IgD-negative memory B cell (primary cell): ENCODE measurements around the gene PRKCQ. TPM values are rescaled to one million over a fixed set of nuclear protein-coding genes. Genes with fewer than 3 reads are reported as not detected.

Experiments used
- H3K27ac Mint-ChIP-seq, 3 donors: one replicate each; pipeline ENCODE4 v1.8.0; 2020 to 2022; ENCODE audit warnings: mild to moderate bottlenecking in 3 of 3, mixed read lengths in 3 of 3, moderate library complexity in 1 of 3
- H3K27me3 Mint-ChIP-seq: one replicate; pipeline ENCODE4 v1.8.0; 2021; ENCODE audit warnings: mixed read lengths
- H3K36me3 Mint-ChIP-seq: one replicate; pipeline ENCODE4 v1.8.0; 2020; ENCODE audit warnings: mild to moderate bottlenecking, mixed read lengths
- H3K4me1 Mint-ChIP-seq, 3 donors: one replicate each; pipeline ENCODE4 v1.8.0; 2020 to 2022; ENCODE audit warnings: mixed read lengths in 3 of 3, mild to moderate bottlenecking in 1 of 3
- H3K4me3 Mint-ChIP-seq, 4 donors: one replicate each; pipeline ENCODE4 v1.8.0; 2020 to 2022; ENCODE audit warnings: mild to moderate bottlenecking in 4 of 4, mixed read lengths in 4 of 4, moderate library complexity in 3 of 4
- H3K9me3 Mint-ChIP-seq, 3 donors: one replicate each; pipeline ENCODE4 v1.8.0; 2020 to 2021; ENCODE audit warnings: mixed read lengths in 3 of 3, mild to moderate bottlenecking in 1 of 3
- polyA plus RNA-seq: library from polyadenylated mRNA; unstranded; fragments of 300-500 nt; fragmentation: Illumina TruSeq; gene quantifications from one replicate; pipeline ENCODE4 v1.2.3, GENCODE V29; 2021

Gene PRKCQ
- polyA plus RNA-seq, 1 donor from 2014 or later: 1.7 TPM

- H3K27me3 Mint-ChIP-seq: peaks cover 13% of the 10 kb centered on the region
- no peaks in the 10 kb centered on the region for H3K9me3 Mint-ChIP-seq
- no peak overlapping the region for H3K27ac Mint-ChIP-seq
- H3K36me3 Mint-ChIP-seq: no peaks in the 10 kb centered on the region
- peaks cover 0 to 3% (median 3%) of the 10 kb centered on the region in 3 donors for H3K4me1 Mint-ChIP-seq
- no peak overlapping the region for H3K4me3 Mint-ChIP-seq
These were observed 12.8 kb downstream of the PRKCQ start for GRCh38 chr10:6567203-6567703.

GRCh38 chr10:6565588-6565987 lies 14.5 kb downstream of the PRKCQ start:
- H3K4me1 Mint-ChIP-seq: peaks cover 0 to 4% (median 3%) of the 10 kb centered on the region in 3 donors
- H3K27me3 Mint-ChIP-seq: peaks cover 8% of the 10 kb centered on the region
- no peak overlapping the region for H3K4me3 Mint-ChIP-seq
- no peak overlapping the region for H3K27ac Mint-ChIP-seq
- H3K36me3 Mint-ChIP-seq: no peaks in the 10 kb centered on the region
- no peaks in the 10 kb centered on the region for H3K9me3 Mint-ChIP-seq

- Mint-ChIP-seq H3K4me1 (peaks cover 0 to 4% (median 3%) of the 10 kb centered on the region in 3 donors), H3K27ac (peak overlapping the region in 1 of 3 donors; percentile 60), H3K9me3 (no peaks in the 10 kb centered on the region), H3K4me3 (no peak overlapping the region), H3K27me3 (peaks cover 5% of the 10 kb centered on the region), H3K36me3 (no peaks in the 10 kb centered on the region)
These were observed 15.7 kb downstream of the PRKCQ start for GRCh38 chr10:6564367-6564766.

GRCh38 chr10:6563731-6564130 lies 16.3 kb downstream of the PRKCQ start:
- Mint-ChIP-seq H3K9me3 (no peaks in the 10 kb centered on the region), H3K27ac (no peak overlapping the region), H3K4me1 (peaks cover 0 to 4% (median 3%) of the 10 kb centered on the region in 3 donors), H3K36me3 (no peaks in the 10 kb centered on the region), H3K4me3 (no peak overlapping the region), H3K27me3 (peaks cover 4% of the 10 kb centered on the region)

- no peaks in the 10 kb centered on the region for H3K36me3 Mint-ChIP-seq
- H3K27ac Mint-ChIP-seq: no peak overlapping the region
- H3K4me3 Mint-ChIP-seq: no peak overlapping the region
- H3K9me3 Mint-ChIP-seq: no peaks in the 10 kb centered on the region
- H3K27me3 Mint-ChIP-seq: peaks cover 4% of the 10 kb centered on the region
- peaks cover 0 to 4% (median 3%) of the 10 kb centered on the region in 3 donors for H3K4me1 Mint-ChIP-seq
These were observed 17.0 kb downstream of the PRKCQ start for GRCh38 chr10:6563075-6563474.

GRCh38 chr10:6562221-6562620 lies 17.9 kb downstream of the PRKCQ start:
- Mint-ChIP-seq H3K27ac (peak overlapping the region in 1 of 3 donors; percentile 13), H3K36me3 (no peaks in the 10 kb centered on the region), H3K4me1 (peaks cover 0 to 4% (median 3%) of the 10 kb centered on the region in 3 donors), H3K4me3 (no peak overlapping the region), H3K9me3 (no peaks in the 10 kb centered on the region), H3K27me3 (peaks cover 5% of the 10 kb centered on the region)

GRCh38 chr10:6561552-6561951 lies 18.5 kb downstream of the PRKCQ start:
- Mint-ChIP-seq H3K9me3 (peaks cover 0 to 2% (median 0%) of the 10 kb centered on the region in 3 donors), H3K27ac (no peak overlapping the region), H3K36me3 (no peaks in the 10 kb centered on the region), H3K27me3 (peaks cover 9% of the 10 kb centered on the region), H3K4me3 (no peak overlapping the region), H3K4me1 (peaks cover 0 to 4% (median 3%) of the 10 kb centered on the region in 3 donors)

- H3K27ac Mint-ChIP-seq: peak overlapping the region in 1 of 3 donors; percentile 85
These were observed 21.2 kb downstream of the PRKCQ start for GRCh38 chr10:6558759-6559461.

GRCh38 chr10:6558272-6558671 lies 21.8 kb downstream of the PRKCQ start:
- peaks cover 0 to 3% (median 1%) of the 10 kb centered on the region in 3 donors for H3K4me1 Mint-ChIP-seq
- H3K27me3 Mint-ChIP-seq: peaks cover 8% of the 10 kb centered on the region
- H3K36me3 Mint-ChIP-seq: no peaks in the 10 kb centered on the region
- H3K4me3 Mint-ChIP-seq: no peak overlapping the region
- H3K27ac Mint-ChIP-seq: peak overlapping the region in 1 of 3 donors; percentile 85
- H3K9me3 Mint-ChIP-seq: peaks cover 0 to 3% (median 3%) of the 10 kb centered on the region in 3 donors

More at GRCh38 chr10:6558759-6559461, 21.2 kb downstream of the PRKCQ start:
- Mint-ChIP-seq H3K4me3 (no peak overlapping the region), H3K9me3 (peaks cover 0 to 3% (median 3%) of the 10 kb centered on the region in 3 donors), H3K27me3 (peaks cover 8% of the 10 kb centered on the region), H3K36me3 (no peaks in the 10 kb centered on the region), H3K4me1 (peaks cover 0 to 4% (median 3%) of the 10 kb centered on the region in 3 donors)

- H3K4me3 Mint-ChIP-seq: no peak overlapping the region
- peaks cover 3 to 7% (median 6%) of the 10 kb centered on the region in 3 donors for H3K9me3 Mint-ChIP-seq
- H3K27me3 Mint-ChIP-seq: peaks cover 14% of the 10 kb centered on the region
- H3K36me3 Mint-ChIP-seq: no peaks in the 10 kb centered on the region
- H3K4me1 Mint-ChIP-seq: peaks cover 0 to 2% (median 0%) of the 10 kb centered on the region in 3 donors
- H3K27ac Mint-ChIP-seq: no peak overlapping the region
These were observed 26.1 kb downstream of the PRKCQ start for GRCh38 chr10:6553937-6554336.

GRCh38 chr10:6543431-6544005 lies 36.6 kb downstream of the PRKCQ start:
- Mint-ChIP-seq H3K27me3 (peaks cover 8% of the 10 kb centered on the region), H3K36me3 (no peaks in the 10 kb centered on the region), H3K27ac (peak overlapping the region in 1 of 3 donors; percentile 67), H3K9me3 (no peaks in the 10 kb centered on the region), H3K4me1 (peaks cover 2 to 10% (median 4%) of the 10 kb centered on the region in 3 donors), H3K4me3 (peak overlapping the region in 3 of 4 donors; percentile 10 to 78 (median 74))

GRCh38 chr10:6542999-6543430 lies 37.1 kb downstream of the PRKCQ start:
- Mint-ChIP-seq H3K27me3 (peaks cover 8% of the 10 kb centered on the region), H3K27ac (peak overlapping the region in 1 of 3 donors; percentile 65), H3K9me3 (no peaks in the 10 kb centered on the region), H3K36me3 (no peaks in the 10 kb centered on the region), H3K4me3 (peak overlapping the region in 3 of 4 donors; percentile 10 to 78 (median 74)), H3K4me1 (peaks cover 2 to 10% (median 4%) of the 10 kb centered on the region in 3 donors)

GRCh38 chr10:6539833-6540232 lies 40.2 kb downstream of the PRKCQ start:
- Mint-ChIP-seq H3K36me3 (peaks cover 3% of the 10 kb centered on the region), H3K27me3 (peaks cover 11% of the 10 kb centered on the region), H3K4me1 (peaks cover 2 to 10% (median 4%) of the 10 kb centered on the region in 3 donors), H3K27ac (no peak overlapping the region), H3K9me3 (no peaks in the 10 kb centered on the region), H3K4me3 (no peak overlapping the region)

GRCh38 chr10:6537770-6538169 lies 42.3 kb downstream of the PRKCQ start:
- H3K36me3 Mint-ChIP-seq: peaks cover 3% of the 10 kb centered on the region
- H3K4me1 Mint-ChIP-seq: no peaks in the 10 kb centered on the region
- no peak overlapping the region for H3K4me3 Mint-ChIP-seq
- H3K27ac Mint-ChIP-seq: no peak overlapping the region
- no peaks in the 10 kb centered on the region for H3K9me3 Mint-ChIP-seq
- peaks cover 9% of the 10 kb centered on the region for H3K27me3 Mint-ChIP-seq

- no peak overlapping the region for H3K27ac Mint-ChIP-seq
- peaks cover 9% of the 10 kb centered on the region for H3K27me3 Mint-ChIP-seq
- no peaks in the 10 kb centered on the region for H3K4me1 Mint-ChIP-seq
- no peaks in the 10 kb centered on the region for H3K9me3 Mint-ChIP-seq
- H3K4me3 Mint-ChIP-seq: no peak overlapping the region
- H3K36me3 Mint-ChIP-seq: peaks cover 3% of the 10 kb centered on the region
These were observed 44.0 kb downstream of the PRKCQ start for GRCh38 chr10:6536102-6536501.
